ENCODE data around the gene RNF111. TPM values are rescaled to one million over a fixed set of nuclear protein-coding genes. Genes with fewer than 3 reads are reported as not detected.
"Not testable (repeated sequence)": the region's sequence is repeated elsewhere in the genome, so short reads cannot be mapped to it uniquely, and the experiment has no call there.

The RNF111 gene
- total RNA-seq, 1 donor = 22.8 TPM

- no peak for TF ChIP-seq CTCF (IDR thresholded peaks at IDR 0.05; ENCODE audit: insufficient read depth, low read length)
- DNase-seq (ENCODE audit: low read depth) = no peak
- H3K4me3 ChIP-seq (ENCODE audit: low read depth, low read length) = no peak overlapping the region
Measured at GRCh38 chr15:59116771-59117170, 129.3 kb downstream of the RNF111 start.

GRCh38 chr15:59119625-59120024, 132.2 kb downstream of the RNF111 start:
- no peak for DNase-seq (ENCODE audit: low read depth)
- H3K4me3 ChIP-seq (ENCODE audit: low read depth, low read length) = no peak overlapping the region
- no peak for TF ChIP-seq CTCF (IDR thresholded peaks at IDR 0.05; ENCODE audit: insufficient read depth, low read length)

- no peak for TF ChIP-seq CTCF (IDR thresholded peaks at IDR 0.05; ENCODE audit: insufficient read depth, low read length)
- no peak overlapping the region for H3K4me3 ChIP-seq (ENCODE audit: low read depth, low read length)
- no peak for DNase-seq (ENCODE audit: low read depth)
Measured at GRCh38 chr15:59120937-59121336, 133.5 kb downstream of the RNF111 start.

GRCh38 chr15:59124261-59124660, 136.8 kb downstream of the RNF111 start:
- H3K4me3 ChIP-seq (ENCODE audit: low read depth, low read length) = no peak overlapping the region
- no peak for TF ChIP-seq CTCF (IDR thresholded peaks at IDR 0.05; ENCODE audit: insufficient read depth, low read length)
- no peak for DNase-seq (ENCODE audit: low read depth)

GRCh38 chr15:59125683-59126082, 138.2 kb downstream of the RNF111 start:
- not testable (repeated sequence) for H3K4me3 ChIP-seq (ENCODE audit: low read depth, low read length); DNase-seq (ENCODE audit: low read depth)

GRCh38 chr15:59127255-59127654, 139.8 kb downstream of the RNF111 start:
- H3K4me3 ChIP-seq (ENCODE audit: low read depth, low read length) = not testable (repeated sequence)

GRCh38 chr15:59131456-59131855, 144.0 kb downstream of the RNF111 start:
- no peak for TF ChIP-seq CTCF (IDR thresholded peaks at IDR 0.05; ENCODE audit: insufficient read depth, low read length)
- no peak for DNase-seq (ENCODE audit: low read depth)
- no peak overlapping the region for H3K4me3 ChIP-seq (ENCODE audit: low read depth, low read length)

More at GRCh38 chr15:59127255-59127654, 139.8 kb downstream of the RNF111 start:
- DNase-seq (ENCODE audit: low read depth) = not testable (repeated sequence)

- no peak for TF ChIP-seq CTCF (IDR thresholded peaks at IDR 0.05; ENCODE audit: insufficient read depth, low read length)
- no peak overlapping the region for H3K4me3 ChIP-seq (ENCODE audit: low read depth, low read length)
- DNase-seq (ENCODE audit: low read depth) = no peak
Measured at GRCh38 chr15:59131969-59132562, 144.6 kb downstream of the RNF111 start.
